ENCODE results near the gene LETMD1. TPM values are rescaled to one million over a fixed set of nuclear protein-coding genes. Genes with fewer than 3 reads are reported as not detected.

Gene LETMD1
- total RNA-seq, 2 experiments from 2014 or later, result 53.9 to 103 TPM

DNA sequence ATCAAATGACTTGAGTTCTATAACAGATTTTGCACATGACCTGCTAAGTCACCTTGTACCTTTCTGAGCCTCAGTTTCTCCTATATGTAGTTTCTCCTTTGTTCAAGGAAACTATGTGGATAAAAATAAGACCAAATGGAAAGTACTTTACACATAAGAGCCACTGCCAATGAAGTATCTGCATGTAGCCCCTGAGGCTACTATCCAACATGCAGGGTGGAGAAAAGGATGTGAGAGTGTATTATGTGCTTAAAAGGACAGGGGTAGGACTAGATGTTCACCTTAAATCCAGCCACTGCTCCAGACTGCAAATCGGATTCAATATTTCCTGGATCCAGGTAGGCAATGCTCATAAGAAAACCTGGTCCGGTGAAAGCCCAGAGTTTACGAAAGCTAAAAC lies 43.1 kb upstream of the LETMD1 start:
- TF ChIP-seq EZH2phosphoT487 (IDR thresholded peaks at IDR 0.05; ENCODE audit: borderline replicate concordance, low read depth, low read length), result no peak
- TF ChIP-seq, protein P1, sequence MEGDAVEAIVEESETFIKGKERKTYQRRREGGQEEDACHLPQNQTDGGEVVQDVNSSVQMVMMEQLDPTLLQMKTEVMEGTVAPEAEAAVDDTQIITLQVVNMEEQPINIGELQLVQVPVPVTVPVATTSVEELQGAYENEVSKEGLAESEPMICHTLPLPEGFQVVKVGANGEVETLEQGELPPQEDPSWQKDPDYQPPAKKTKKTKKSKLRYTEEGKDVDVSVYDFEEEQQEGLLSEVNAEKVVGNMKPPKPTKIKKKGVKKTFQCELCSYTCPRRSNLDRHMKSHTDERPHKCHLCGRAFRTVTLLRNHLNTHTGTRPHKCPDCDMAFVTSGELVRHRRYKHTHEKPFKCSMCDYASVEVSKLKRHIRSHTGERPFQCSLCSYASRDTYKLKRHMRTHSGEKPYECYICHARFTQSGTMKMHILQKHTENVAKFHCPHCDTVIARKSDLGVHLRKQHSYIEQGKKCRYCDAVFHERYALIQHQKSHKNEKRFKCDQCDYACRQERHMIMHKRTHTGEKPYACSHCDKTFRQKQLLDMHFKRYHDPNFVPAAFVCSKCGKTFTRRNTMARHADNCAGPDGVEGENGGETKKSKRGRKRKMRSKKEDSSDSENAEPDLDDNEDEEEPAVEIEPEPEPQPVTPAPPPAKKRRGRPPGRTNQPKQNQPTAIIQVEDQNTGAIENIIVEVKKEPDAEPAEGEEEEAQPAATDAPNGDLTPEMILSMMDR (conservative IDR thresholded peaks at IDR 0.05; ENCODE audit: low read length), result no peak
- Histone ChIP-seq H3K9me2 (ENCODE audit: insufficient read depth, low read length) (no peaks in the 10 kb centered on the region), H3K4me1 (ENCODE audit: insufficient read depth, low read length, poor library complexity, severe bottlenecking) (no peaks in the 10 kb centered on the region), H4K20me1 (ENCODE audit: insufficient read depth, low read length) (no peaks in the 10 kb centered on the region), H3K9me3 (ENCODE audit: low read length) (no peaks in the 10 kb centered on the region), H3K27ac (ENCODE audit: low read depth, low read length, poor library complexity, severe bottlenecking) (no peak overlapping the region), H3K79me2 (ENCODE audit: insufficient read depth, low read depth, low read length) (no peaks in the 10 kb centered on the region), H3K36me3 (ENCODE audit: insufficient read depth, low read length) (peaks cover 63% of the 10 kb centered on the region), H2AFZ (ENCODE audit: low read length) (no peak overlapping the region), H3K4me2 (ENCODE audit: low read length) (no peak overlapping the region), H3K4me3 (ENCODE audit: low read depth, low read length, poor library complexity, severe bottlenecking) (no peak overlapping the region)
- ChIA-PET POLR2A (no interaction called here), CTCF (ENCODE audit: unreplicated experiment) (no interaction called here)
- no peak for DNase-seq (ENCODE audit: low spot score)
- no TSS peak for BruUV-seq (replicated peaks)
- intact Hi-C loops (cut with micrococcal nuclease; ENCODE audit: unreplicated experiment), result no loop called here

DNA sequence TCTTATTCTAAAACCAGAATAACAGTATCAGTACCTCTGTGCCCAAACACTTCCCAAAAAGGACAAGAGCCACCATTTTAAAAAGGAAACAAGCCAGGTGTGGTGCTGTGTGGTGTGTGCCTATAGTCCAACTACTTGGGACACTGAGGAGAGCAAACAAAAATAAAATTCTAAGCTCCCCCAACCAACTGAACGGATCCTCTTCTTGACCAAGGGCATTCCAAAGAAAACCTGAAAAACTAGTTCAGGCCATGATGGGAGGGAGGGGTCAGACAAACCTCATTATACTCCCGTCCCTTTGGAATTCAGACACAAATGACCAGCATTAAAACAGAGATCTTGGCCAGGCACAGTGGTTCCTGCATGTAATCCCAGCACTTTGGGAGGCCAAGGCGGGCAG lies 42.5 kb upstream of the LETMD1 start:
- intact Hi-C loops (cut with micrococcal nuclease; ENCODE audit: unreplicated experiment), result no loop called here
- POLR2A ChIA-PET, result interaction anchor here (0.7 kb wide), 1 partner anchor 11 kb away, joined by 3 read pairs; no protein-coding TSS in a partner anchor
- CTCF ChIA-PET (ENCODE audit: unreplicated experiment), result no interaction called here
- Histone ChIP-seq H3K9me3 (ENCODE audit: low read length) (no peaks in the 10 kb centered on the region), H3K4me1 (ENCODE audit: insufficient read depth, low read length, poor library complexity, severe bottlenecking) (no peaks in the 10 kb centered on the region), H2AFZ (ENCODE audit: low read length) (no peak overlapping the region), H3K4me2 (ENCODE audit: low read length) (no peak overlapping the region), H3K27ac (ENCODE audit: low read depth, low read length, poor library complexity, severe bottlenecking) (no peak overlapping the region), H4K20me1 (ENCODE audit: insufficient read depth, low read length) (no peaks in the 10 kb centered on the region), H3K36me3 (ENCODE audit: insufficient read depth, low read length) (peaks cover 56% of the 10 kb centered on the region), H3K79me2 (ENCODE audit: insufficient read depth, low read depth, low read length) (no peaks in the 10 kb centered on the region), H3K9me2 (ENCODE audit: insufficient read depth, low read length) (no peaks in the 10 kb centered on the region), H3K4me3 (ENCODE audit: low read depth, low read length, poor library complexity, severe bottlenecking) (no peak overlapping the region)
- no peak for TF ChIP-seq EZH2phosphoT487 (IDR thresholded peaks at IDR 0.05; ENCODE audit: borderline replicate concordance, low read depth, low read length)
- TF ChIP-seq, protein P1 (conservative IDR thresholded peaks at IDR 0.05; ENCODE audit: low read length), result no peak
- BruUV-seq (replicated peaks), result no TSS peak
- no peak for DNase-seq (ENCODE audit: low spot score)

DNA sequence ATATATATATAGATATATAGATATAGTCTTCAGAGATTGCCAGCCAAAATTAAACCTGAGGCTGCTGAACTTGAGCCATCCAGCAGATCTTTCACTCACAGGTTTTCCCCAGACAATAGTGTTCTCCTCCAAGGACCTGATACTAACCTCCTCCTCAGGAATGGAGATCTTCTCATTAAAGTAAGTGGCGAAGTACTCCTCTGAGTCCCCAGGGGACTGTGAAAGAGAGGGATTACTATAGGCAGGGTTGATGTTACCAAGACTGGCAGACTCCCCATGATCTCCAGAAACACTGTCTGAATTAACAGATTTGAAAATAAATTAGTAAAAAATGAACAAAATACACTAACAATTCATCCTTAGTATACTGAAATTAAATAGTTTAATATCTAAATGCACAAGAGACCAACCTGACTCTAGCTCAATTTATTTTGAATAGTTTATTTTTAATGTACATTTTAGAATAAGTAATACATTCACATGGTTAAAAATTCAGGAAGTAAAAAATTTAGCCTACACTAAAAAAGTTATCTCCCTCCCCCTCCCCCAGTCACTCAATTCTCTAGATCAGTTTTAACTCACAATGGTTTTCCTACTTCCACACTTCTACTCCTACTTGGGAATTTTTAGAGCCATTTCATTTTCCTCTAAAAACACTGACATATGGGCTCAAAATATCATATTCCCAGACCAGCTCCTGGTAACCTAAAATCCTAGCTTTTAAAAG lies 39.6 kb upstream of the LETMD1 start:
- no peak overlapping the region for H3K27ac ChIP-seq (ENCODE audit: low read depth, low read length, poor library complexity, severe bottlenecking)
- no peaks in the 10 kb centered on the region for H3K4me1 ChIP-seq (ENCODE audit: insufficient read depth, low read length, poor library complexity, severe bottlenecking)
- no peak for DNase-seq (ENCODE audit: low spot score)
- no TSS peak for BruUV-seq (replicated peaks)
- ChIA-PET POLR2A (interaction anchor here (0.5 to 0.7 kb wide), 2 partner anchors 17 to 68 kb away, joined by 4 to 7 read pairs; partner anchors contain the start of gene SLC11A2), CTCF (ENCODE audit: unreplicated experiment) (interaction anchor here (1.2 kb wide), 1 partner anchor 221 kb away, joined by 3 read pairs; no protein-coding TSS in a partner anchor)
- no peaks in the 10 kb centered on the region for H4K20me1 ChIP-seq (ENCODE audit: insufficient read depth, low read length)
- intact Hi-C loops (cut with micrococcal nuclease; ENCODE audit: unreplicated experiment), result no loop called here
- H3K36me3 ChIP-seq (ENCODE audit: insufficient read depth, low read length), result peaks cover 45% of the 10 kb centered on the region
- H3K4me3 ChIP-seq (ENCODE audit: low read depth, low read length, poor library complexity, severe bottlenecking), result no peak overlapping the region
- peaks cover 15% of the 10 kb centered on the region; the same call in 1 of the 2 replicates for H3K79me2 ChIP-seq (ENCODE audit: insufficient read depth, low read depth, low read length)
- no peak overlapping the region for H2AFZ ChIP-seq (ENCODE audit: low read length)
- no peaks in the 10 kb centered on the region for H3K9me2 ChIP-seq (ENCODE audit: insufficient read depth, low read length)
- H3K9me3 ChIP-seq (ENCODE audit: low read length), result no peaks in the 10 kb centered on the region
- no peak for TF ChIP-seq EZH2phosphoT487 (IDR thresholded peaks at IDR 0.05; ENCODE audit: borderline replicate concordance, low read depth, low read length)
- TF ChIP-seq, protein P1 (conservative IDR thresholded peaks at IDR 0.05; ENCODE audit: low read length), result no peak
- no peak overlapping the region for H3K4me2 ChIP-seq (ENCODE audit: low read length)
